GM19023 (cell line): ENCODE data around the gene CACNB1.

Experiments used
- ATAC-seq: cut with Tn5 transposase; IDR thresholded peaks from one replicate; pipeline ENCODE4 v1.9.1; 2021; ENCODE audit warnings: mild to moderate bottlenecking, moderate library complexity; ENCODE audit not compliant: unreplicated experiment

CACNB1 gene

GRCh38 chr17:39204245-39204644, 6.8 kb upstream of the CACNB1 start:
- ATAC-seq = no peak

DNA sequence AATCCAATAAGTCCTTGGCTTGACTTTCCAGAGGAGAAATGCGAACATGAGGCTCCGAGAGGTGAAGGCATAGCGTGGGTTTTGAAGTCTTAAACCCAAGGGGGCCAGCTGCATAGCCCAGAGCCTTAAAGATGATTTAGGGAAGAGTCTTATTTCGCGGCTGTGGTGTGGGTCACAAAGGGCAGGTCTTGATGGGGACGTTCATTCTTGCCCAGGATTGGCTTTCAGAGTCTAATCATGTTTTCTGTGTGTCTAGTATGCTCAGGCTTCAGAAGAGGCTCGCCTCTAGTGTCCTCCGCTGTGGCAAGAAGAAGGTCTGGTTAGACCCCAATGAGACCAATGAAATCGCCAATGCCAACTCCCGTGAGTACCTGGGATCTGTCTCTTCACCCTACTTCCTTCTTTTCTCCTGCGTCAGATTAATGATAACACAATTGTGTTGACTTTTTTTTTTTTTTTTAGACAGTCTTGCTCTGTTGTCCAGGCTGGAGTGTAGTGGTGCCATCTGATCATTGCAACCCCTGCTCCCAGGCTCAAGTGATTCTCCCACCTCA, 3.6 kb upstream of the CACNB1 start:
- no peak for ATAC-seq

DNA sequence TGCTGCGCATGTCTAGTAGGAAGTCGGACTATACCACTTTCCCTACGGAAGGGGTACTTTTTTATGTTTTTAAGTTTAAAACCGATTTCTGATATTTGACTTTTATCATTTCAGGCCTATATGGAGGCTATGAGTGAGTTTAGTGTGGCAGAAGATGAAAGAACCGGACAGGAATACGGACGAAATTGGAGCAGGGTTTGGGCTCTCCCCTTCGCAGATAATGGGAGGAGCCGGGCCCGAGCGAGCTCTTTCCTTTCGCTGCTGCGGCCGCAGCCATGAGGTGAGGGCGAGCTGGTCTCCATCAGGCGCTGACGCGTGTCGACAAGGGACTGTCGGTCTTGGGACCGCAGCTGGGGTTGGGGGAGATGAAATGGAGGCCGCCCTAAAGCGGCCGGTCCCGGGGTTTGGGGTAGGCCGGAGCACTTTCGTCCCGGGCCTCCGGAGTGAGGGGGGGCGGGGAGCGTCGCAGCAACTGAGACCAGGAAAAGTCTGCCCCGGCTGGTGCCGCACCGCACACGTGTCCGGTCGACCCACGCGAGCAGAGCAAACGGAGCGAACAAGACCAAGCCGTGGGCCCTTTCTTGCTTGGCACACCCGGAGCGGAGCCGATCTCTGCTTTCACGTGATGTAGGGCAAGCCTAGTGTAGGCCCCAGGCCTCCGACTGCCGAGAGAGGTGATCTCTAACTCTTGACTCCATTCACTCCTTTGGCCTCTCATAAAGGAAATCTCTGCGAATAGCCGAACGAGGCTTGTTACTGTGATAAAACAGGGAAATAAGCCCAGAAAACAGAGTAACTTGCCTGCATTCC, 2.8 kb upstream of the CACNB1 start, which contains the start of gene RPL19:
RPL19 (plus strand) TSS at position 214 of the 810 bp plus-strand sequence; CDS start at position 276, 62 bp downstream.
- peak; percentile 53 for ATAC-seq

DNA sequence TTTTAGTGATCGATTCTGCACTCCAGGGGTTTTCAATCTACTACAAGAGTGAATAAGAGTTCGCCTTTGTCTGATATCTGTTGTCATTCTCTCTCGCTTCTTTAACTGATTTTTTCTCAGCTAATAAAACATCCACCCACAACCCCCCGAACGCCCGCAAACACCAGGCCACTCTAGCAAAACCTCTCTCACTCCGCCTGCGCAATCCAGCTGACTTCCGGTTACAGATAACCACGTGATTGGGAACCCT, 2.3 kb upstream of the CACNB1 start:
- ATAC-seq = peak; percentile 56

- ATAC-seq = no peak
These were observed 707 bp upstream of the CACNB1 start for GRCh38 chr17:39198186-39198566.

DNA sequence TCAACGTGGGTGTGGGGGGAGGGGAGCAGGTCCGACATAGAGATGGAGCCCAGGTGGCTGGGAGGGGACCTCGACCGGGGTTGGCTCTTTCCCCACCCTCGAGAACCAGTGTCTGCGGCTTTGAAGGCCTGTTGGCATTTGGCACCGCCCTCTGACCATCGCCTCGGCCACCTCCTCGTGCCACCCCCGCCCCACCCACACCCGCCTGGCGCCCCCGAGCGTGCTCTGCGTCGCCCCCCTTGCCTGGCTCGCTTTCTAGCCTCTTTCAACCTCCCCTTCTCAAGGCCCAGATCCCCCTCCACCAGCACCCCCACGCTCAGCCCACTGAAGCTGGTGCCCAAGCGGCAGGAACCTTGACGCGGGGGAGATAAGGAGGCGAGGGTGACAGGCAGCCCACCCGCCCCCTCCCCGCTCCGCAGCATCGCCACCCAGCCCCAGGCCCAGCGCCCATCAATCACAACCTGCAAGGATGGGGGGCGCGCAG, 619 bp downstream of the CACNB1 start:
- no peak for ATAC-seq

DNA sequence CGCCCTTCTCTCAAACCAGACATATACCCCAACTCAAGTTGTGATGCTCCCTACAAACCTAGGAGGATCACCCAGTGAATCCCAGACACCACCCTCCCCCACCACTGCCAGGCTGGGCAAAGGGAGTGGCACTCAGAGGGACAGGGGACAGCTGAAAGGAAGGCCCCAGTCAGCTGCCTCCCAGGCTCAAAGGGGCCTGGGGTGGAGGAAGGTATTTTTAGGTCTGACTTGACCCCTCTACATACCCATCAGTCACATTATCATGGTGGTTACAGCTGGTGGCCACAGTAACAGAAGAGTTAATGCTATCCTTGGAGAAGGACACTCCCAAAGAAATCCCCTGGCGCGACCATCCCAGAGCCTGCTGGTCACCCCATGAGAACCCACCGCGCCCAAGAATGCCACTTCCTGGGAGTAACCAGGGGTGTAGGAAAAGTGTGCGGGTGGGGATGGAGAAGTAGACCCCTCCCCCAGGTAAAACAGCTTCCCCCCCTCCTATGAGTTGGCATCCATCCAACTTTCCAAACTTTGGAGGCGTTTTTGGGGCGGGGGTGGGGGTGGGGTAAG, 1.1 kb downstream of the CACNB1 start:
- no peak for ATAC-seq

GRCh38 chr17:39195568-39196160, 1.8 kb downstream of the CACNB1 start:
- ATAC-seq = no peak

GRCh38 chr17:39194985-39195524, 2.4 kb downstream of the CACNB1 start:
- no peak for ATAC-seq

- no peak for ATAC-seq
These were observed 3.1 kb downstream of the CACNB1 start for GRCh38 chr17:39194089-39194984.

- ATAC-seq = no peak
These were observed 4.1 kb downstream of the CACNB1 start for GRCh38 chr17:39193346-39193745.

DNA sequence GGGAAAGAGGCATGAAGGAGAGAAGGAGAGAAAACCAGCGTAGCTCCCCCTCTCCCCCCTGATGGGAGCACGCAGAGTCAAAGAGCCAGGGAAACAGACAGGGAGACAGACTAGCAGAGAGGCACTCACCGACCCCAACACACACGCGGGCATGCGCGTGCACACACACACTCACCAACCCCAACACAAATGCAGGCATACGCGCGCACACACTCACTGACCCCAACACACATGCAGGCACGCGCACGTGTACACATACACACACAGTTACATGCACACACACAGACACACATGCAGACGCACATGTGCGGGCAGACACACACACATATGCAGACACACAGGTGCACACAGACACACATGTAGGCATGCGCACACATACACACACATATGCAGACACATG, 4.6 kb downstream of the CACNB1 start:
- no peak for ATAC-seq

- ATAC-seq = no peak
These were observed 5.5 kb downstream of the CACNB1 start for GRCh38 chr17:39191750-39192510.

DNA sequence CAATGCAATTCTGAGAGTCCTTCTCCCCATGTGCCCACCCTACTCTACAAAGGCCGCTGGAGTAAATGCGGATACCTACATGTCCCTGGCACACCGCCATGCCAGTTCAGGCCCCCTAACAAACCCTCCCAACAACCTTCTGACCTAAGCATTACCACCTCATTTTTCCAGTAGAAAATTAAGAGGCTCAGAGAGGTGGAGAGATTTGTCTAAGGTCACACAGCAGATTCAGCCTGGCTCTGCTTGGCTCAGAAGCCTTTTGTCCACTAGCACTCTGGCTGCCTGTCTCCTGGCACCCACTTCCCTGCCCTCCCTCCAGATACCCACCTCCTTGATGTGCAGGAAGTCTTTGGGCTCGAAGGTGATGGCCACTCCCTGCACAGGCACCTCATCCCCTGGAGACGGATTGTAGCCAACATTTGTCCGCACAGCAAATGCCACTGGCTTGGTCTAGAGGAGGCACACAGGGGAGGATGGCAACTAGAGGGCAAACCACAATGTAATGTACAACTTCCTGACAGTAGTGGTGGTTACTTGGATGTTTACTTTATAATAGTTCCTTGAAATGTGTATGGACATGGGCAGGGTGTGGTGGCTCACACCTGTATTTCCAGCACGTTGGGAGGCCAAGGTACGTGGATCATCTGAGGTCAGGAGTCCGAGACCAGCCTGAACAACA, 10.2 kb downstream of the CACNB1 start:
- ATAC-seq = no peak

- no peak for ATAC-seq
These were observed 10.9 kb downstream of the CACNB1 start for GRCh38 chr17:39186481-39187002.

DNA sequence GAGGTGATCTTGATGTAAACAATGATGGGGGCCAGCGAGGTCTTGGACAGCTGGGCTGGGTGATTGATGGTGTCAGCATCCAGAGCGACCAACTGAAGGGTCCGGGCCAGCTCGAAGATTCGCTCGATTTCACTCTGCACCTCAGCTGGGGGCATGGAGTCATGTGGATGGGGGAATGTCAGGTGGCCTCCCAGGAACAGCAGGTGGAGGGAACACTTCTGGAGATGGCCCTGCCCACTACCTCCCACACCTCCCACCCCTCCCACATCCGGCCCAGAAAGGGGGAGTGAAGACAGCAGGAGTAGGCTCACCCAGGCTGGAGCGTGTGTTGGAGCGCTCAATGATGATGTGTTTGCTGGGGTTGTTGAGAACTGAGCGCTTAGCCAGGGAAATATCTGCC, 13.7 kb downstream of the CACNB1 start:
- no peak for ATAC-seq

DNA sequence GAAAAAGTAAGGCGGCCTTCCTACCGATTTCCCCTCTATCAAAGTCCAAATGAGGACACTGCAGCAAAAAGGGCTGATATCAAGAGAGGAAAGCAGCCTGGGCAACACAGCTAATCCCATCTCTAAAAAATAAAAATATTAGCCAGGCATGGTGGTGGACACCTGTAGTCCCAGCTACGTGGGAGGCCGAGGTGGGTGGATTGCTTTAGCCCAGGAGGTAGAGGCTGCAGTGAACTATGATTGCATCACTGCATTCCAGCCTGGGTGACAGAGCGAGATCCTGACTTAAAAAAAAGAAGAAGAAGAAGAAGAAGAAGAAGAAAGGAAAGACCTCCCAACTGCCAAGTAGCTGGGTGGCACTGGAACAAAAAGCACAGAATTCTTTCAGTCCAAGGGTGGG, 14.4 kb downstream of the CACNB1 start:
- no peak for ATAC-seq

- ATAC-seq = no peak
These were observed 16.2 kb downstream of the CACNB1 start for GRCh38 chr17:39181303-39181702.

DNA sequence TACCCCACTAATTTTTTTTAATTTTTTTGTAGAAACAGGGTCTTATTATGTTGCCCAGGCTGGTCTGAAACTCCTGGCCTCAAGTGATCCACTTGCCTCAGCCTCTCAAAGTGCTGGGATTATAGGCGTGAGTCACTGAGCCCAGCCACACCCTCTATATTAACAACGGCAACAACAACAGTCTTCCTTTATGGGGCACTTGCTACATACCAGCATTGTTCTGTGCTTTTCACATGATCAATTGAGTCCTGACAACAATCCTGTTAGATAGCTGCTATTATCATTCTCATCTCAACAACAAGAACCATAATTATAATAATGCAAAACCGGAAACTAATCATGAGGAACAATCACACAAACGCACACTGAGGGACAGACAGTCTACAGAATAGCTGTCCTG, 18.9 kb downstream of the CACNB1 start:
- no peak for ATAC-seq
